VCaP (cell line): ENCODE results near the gene ERBIN.
"Not testable (repeated sequence)": the region's sequence is repeated elsewhere in the genome, so short reads cannot be mapped to it uniquely, and the experiment has no call there.

ENCODE experiments used
- H3K27ac ChIP-seq: fragments of 450-650 bp; 2 replicates; pipeline ENCODE4 v1.5.1; 2017
- TF ChIP-seq, protein P1 (sequence below): fragments of 450-650 bp; conservative IDR thresholded peaks from 2 replicates; pipeline ENCODE4 v1.5.1; 2017; ENCODE audit warnings: mild to moderate bottlenecking, moderate library complexity

ERBIN gene, protein sequence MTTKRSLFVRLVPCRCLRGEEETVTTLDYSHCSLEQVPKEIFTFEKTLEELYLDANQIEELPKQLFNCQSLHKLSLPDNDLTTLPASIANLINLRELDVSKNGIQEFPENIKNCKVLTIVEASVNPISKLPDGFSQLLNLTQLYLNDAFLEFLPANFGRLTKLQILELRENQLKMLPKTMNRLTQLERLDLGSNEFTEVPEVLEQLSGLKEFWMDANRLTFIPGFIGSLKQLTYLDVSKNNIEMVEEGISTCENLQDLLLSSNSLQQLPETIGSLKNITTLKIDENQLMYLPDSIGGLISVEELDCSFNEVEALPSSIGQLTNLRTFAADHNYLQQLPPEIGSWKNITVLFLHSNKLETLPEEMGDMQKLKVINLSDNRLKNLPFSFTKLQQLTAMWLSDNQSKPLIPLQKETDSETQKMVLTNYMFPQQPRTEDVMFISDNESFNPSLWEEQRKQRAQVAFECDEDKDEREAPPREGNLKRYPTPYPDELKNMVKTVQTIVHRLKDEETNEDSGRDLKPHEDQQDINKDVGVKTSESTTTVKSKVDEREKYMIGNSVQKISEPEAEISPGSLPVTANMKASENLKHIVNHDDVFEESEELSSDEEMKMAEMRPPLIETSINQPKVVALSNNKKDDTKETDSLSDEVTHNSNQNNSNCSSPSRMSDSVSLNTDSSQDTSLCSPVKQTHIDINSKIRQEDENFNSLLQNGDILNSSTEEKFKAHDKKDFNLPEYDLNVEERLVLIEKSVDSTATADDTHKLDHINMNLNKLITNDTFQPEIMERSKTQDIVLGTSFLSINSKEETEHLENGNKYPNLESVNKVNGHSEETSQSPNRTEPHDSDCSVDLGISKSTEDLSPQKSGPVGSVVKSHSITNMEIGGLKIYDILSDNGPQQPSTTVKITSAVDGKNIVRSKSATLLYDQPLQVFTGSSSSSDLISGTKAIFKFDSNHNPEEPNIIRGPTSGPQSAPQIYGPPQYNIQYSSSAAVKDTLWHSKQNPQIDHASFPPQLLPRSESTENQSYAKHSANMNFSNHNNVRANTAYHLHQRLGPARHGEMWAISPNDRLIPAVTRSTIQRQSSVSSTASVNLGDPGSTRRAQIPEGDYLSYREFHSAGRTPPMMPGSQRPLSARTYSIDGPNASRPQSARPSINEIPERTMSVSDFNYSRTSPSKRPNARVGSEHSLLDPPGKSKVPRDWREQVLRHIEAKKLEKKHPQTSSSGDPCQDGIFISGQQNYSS (N-terminal part only)

DNA sequence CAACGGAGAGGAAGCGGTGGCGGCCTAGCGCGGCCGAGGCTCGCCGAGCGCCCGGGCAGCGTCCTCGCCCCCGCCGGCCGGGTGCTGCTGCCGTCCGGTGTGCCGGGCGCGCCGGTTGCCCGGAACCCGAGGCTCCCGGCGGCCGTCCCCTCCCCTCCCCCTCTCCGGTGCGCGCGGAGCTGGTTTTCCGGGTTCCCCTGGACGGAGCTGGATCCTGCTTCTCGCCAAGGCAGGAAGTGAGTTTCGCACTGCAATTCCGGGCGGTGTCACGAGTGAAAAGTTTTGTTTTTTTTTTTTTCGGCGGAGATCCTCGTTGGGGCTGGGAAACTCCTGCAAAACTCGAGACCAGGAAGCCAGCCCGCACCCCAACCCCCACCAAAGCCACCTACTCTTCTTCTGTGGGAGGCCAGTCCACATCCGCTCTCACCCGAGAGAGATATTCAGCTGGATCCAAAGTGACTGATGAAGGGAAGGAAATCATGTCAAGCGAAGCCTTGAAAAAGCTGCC lies at the start of gene ERBIN:
TSS of gene ERBIN (plus strand) at position 300 of the 508 bp plus-strand sequence. CDS start 66,144 bp downstream, outside the sequence.
- TF ChIP-seq, protein P1, sequence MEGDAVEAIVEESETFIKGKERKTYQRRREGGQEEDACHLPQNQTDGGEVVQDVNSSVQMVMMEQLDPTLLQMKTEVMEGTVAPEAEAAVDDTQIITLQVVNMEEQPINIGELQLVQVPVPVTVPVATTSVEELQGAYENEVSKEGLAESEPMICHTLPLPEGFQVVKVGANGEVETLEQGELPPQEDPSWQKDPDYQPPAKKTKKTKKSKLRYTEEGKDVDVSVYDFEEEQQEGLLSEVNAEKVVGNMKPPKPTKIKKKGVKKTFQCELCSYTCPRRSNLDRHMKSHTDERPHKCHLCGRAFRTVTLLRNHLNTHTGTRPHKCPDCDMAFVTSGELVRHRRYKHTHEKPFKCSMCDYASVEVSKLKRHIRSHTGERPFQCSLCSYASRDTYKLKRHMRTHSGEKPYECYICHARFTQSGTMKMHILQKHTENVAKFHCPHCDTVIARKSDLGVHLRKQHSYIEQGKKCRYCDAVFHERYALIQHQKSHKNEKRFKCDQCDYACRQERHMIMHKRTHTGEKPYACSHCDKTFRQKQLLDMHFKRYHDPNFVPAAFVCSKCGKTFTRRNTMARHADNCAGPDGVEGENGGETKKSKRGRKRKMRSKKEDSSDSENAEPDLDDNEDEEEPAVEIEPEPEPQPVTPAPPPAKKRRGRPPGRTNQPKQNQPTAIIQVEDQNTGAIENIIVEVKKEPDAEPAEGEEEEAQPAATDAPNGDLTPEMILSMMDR: no peak
- peak within 1 kb of the TSS; percentile 98 for H3K27ac ChIP-seq

DNA sequence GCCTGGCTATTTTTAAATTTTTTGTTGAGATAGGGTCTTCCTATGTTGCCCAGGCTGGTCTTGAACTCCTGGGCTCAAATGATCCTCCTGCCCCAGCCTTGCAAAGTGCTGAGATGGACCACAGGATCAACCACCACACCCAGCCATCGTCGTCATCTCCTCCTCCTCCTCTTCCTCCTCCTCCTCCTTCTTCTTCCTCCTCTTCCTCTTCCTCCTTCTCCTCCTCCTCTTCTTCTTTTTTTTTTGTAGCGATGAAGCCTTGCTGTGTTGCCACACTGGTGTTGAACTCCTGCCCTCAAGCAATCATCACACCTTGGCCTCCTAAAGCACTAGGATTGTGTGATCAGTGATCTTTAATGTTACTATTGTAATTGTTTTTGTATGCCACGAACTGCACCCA lies 49.4 kb upstream of the ERBIN start:
- H3K27ac ChIP-seq: no peak overlapping the region
- TF ChIP-seq, protein P1: no peak

DNA sequence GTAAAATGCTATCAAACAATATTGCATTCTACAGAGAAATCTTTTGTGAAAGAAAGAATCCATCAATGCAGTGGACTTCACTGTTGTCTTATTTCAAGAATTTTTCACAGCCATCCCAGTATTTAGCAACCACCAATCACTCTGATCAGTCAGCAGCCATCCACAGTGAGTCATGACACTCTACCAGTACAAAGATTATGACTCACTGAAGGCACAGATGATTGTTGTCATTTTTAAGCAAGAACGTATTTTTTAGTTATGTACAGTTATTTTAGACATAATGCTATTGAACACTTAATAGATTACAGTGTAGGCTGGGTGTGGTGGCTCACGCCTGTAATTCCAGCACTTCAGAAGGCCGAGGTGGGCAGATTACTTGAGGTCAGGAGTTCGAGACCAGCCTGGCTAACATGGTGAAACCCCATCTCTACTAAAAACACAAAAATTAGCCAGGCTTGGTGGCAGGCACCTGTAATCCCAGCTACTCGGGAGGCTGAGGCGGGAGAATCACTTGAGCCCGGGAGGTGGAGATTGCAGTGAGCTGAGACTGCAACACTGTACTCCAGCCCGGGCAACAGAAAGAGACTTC lies 46.6 kb upstream of the ERBIN start:
- H3K27ac ChIP-seq: not testable (repeated sequence)

DNA sequence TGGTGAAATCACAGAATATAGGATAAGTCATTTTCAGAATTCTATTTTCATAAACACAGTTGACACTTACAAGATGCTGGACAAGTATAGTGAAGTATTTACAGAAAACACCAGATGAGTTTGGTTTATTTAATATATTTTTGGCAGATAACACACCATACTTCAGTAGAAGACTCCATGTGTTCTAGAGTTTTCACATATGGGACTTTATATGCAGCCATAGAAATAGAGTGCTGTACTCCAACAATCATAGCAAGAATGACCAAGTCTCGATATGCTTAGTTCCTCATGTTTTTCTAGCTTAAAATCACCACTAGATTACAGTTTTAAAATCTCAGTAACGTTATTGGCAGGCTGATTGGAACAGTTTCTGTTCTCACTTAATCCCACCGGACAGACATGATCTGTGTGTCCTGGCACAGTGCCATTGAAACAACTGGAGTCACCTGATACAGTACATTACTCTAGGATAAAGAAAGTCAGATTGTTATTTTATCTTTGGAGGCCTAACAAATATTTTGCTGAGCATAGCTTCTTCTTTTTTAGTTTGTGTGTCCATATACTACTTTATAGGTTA lies 45.8 kb upstream of the ERBIN start:
- TF ChIP-seq, protein P1: no peak
- H3K27ac ChIP-seq: no peak overlapping the region

DNA sequence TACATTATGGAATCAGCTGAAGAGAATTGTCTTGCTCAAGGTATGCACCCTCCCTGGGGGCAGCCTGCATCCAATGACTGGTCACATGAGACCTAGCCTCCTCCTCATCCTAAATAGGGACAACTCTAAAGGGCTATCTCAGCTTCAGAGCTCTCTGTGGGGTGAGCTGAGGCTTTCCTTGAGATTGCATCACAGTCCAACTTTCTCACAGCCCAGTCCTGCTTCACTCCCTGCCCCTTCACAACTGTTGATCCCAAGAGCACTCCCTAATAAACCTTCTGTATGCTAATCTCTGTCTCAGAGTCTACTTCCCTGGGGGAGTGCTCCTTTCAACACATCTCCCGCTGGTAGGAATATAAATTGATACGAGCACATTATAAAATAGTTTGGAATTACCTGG lies 44.1 kb upstream of the ERBIN start:
- H3K27ac ChIP-seq: no peak overlapping the region
- TF ChIP-seq, protein P1: no peak

DNA sequence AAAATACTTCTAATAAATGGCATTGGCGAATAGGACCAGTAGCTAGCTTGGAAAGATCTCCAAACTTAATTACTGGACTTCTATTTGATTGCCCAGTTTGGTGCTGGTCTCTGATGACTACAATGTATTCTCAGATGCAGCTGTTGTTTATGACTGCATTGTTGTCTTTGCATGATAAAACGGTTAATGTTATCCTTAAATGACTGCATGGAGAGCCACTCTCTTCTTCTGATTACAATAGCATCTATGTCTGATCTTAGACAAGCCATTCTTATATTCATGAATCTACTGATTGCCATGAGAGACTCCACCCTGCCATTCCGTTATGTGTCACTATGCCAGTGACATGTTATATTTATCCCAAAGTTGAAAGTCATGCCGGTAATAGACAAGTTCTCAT lies 42.9 kb upstream of the ERBIN start:
- H3K27ac ChIP-seq: no peak overlapping the region
- TF ChIP-seq, protein P1: no peak

DNA sequence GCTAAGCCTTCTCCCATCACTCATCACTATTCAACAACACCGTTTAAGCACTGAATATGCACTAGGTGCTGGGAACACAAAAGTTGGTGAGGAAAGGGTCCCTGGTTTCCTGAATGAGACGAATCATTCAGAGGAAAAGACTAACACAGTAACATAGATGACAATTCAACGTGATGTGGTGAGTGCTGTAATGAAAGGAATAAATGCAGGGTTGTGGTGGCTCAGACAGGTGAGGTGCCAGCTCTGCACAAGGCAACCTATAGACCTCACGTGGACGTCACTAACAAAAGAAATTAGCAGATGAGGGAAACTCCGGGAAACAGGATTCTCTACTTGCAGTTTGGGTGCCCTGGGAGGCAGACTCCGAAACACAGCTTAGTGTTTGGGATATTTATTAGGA lies 40.0 kb upstream of the ERBIN start:
- TF ChIP-seq, protein P1: no peak
- no peak overlapping the region for H3K27ac ChIP-seq

DNA sequence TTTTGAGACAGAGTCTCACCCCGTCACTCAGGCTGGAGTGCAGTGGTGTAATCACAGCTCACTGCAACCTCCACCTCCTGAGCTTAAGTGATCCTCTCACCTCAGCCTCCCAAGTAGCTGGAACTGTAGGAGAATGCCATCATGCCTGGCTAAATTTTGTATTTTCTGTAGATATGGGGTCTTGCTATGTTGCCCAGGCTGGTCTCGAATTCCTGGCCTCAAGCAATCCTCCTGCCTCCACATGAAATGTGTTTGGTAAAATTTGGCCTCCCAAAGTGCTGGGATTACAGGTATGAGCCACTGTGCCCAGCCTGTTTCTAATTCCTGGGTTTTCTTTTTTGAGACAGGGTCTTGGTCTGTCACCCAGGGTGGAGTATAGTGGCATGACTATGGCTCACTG lies 34.4 kb upstream of the ERBIN start:
- not testable (repeated sequence) for H3K27ac ChIP-seq
